Caco-2 (cell line): ENCODE results near the gene CYP46A1. TPM values are rescaled to one million over a fixed set of nuclear protein-coding genes. Genes with fewer than 3 reads are reported as not detected.

Experiments
- BruUV-seq: library from RNA; stranded (reverse); fragments of 400-500 nt; replicated peaks from 2 replicates; lab custom pipeline; 2021; lab: Mats Ljungman, UMichigan
- CTCF ChIA-PET: fragments of 300-600 bp; sonication (Branson Sonifier 250); formaldehyde crosslinking; loops from one replicate; lab custom pipeline; 2022; ENCODE audit warnings: antibody characterized with exemption; lab: Charles Lee
- POLR2A ChIA-PET: fragments of 300-600 bp; sonication (Branson Sonifier 250); formaldehyde crosslinking; loops from one replicate; lab custom pipeline; 2022; ENCODE audit warnings: antibody characterized with exemption; lab: Charles Lee
- DNase-seq, 2 experiments: peaks; one replicate each; pipeline versions ENCODE4 v3.0.0 to v3.0.0-alpha.2; 2020 to 2022
- H3K27me3 ChIP-seq: replicated peaks from 2 replicates; pipeline ENCODE4 v1.6.0; 2011; ENCODE audit warnings: low read length; ENCODE audit not compliant: control insufficient read depth, insufficient read depth
- H3K36me3 ChIP-seq: 2 replicates; pipeline ENCODE4 v1.5.1; 2011; ENCODE audit warnings: low read length; ENCODE audit not compliant: control insufficient read depth, insufficient read depth
- H3K4me1 ChIP-seq: fragments of 250-450 bp; sonication (Bioruptor Pico); 2 replicates; pipeline ENCODE4 v1.5.1; 2020; ENCODE audit warnings: mild to moderate bottlenecking
- H3K4me3 ChIP-seq: 2 replicates; pipeline ENCODE4 v1.5.1; 2011; ENCODE audit warnings: low read depth, mild to moderate bottlenecking, control low read depth, low read length
- H3K9me3 ChIP-seq: fragments of 250-450 bp; sonication (Bioruptor Pico); 2 replicates; pipeline ENCODE4 v1.5.1; 2020; ENCODE audit warnings: mild to moderate bottlenecking, moderate library complexity
- H3K27ac Mint-ChIP-seq: one replicate; pipeline ENCODE4 v1.8.0; 2022; ENCODE audit warnings: mixed read lengths; ENCODE audit not compliant: unreplicated experiment
- H3K27me3 Mint-ChIP-seq: one replicate; pipeline ENCODE4 v1.8.0; 2022; ENCODE audit warnings: mixed read lengths; ENCODE audit not compliant: insufficient read depth, unreplicated experiment
- H3K36me3 Mint-ChIP-seq: one replicate; pipeline ENCODE4 v1.8.0; 2022; ENCODE audit warnings: mild to moderate bottlenecking, mixed read lengths; ENCODE audit not compliant: insufficient read depth, unreplicated experiment
- H3K4me1 Mint-ChIP-seq: one replicate; pipeline ENCODE4 v1.8.0; 2022; ENCODE audit warnings: low read depth, mixed read lengths; ENCODE audit not compliant: unreplicated experiment
- H3K4me3 Mint-ChIP-seq: one replicate; pipeline ENCODE4 v1.8.0; 2022; ENCODE audit warnings: mild to moderate bottlenecking, moderate library complexity, mixed read lengths; ENCODE audit not compliant: unreplicated experiment
- H3K9me3 Mint-ChIP-seq: one replicate; pipeline ENCODE4 v1.8.0; 2022; ENCODE audit warnings: mixed read lengths; ENCODE audit not compliant: unreplicated experiment
- intact Hi-C: fragments of 100-400 bp; cut with micrococcal nuclease; formaldehyde crosslinking; loops from one replicate; pipeline ENCODE4 v1.10.0; 2022; ENCODE audit not compliant: unreplicated experiment
- total RNA-seq: library from RNA; stranded (reverse); gene quantifications from 2 replicates; pipeline ENCODE4 v1.2.3, GENCODE V29; 2022
- TF ChIP-seq, protein P1 (sequence below), 2 experiments: fragments of 200-600 bp in 1 of 2; IDR thresholded peaks; 1 replicate in 1 of 2; 2 replicates in 1 of 2; pipeline versions ENCODE4 v1.5.1 to v1.8.0; 2011 to 2022; ENCODE audit warnings: antibody characterized with exemption in 1 of 2, control low read depth in 1 of 2, inconsistent platforms in 1 of 2, low read depth in 1 of 2, low read length in 1 of 2, mild to moderate bottlenecking in 1 of 2, moderate library complexity in 1 of 2; ENCODE audit not compliant: insufficient read depth in 1 of 2, severe bottlenecking in 1 of 2, unreplicated experiment in 1 of 2

The CYP46A1 gene
- total RNA-seq, 1 experiment from 2014 or later, result 0.09 TPM

DNA sequence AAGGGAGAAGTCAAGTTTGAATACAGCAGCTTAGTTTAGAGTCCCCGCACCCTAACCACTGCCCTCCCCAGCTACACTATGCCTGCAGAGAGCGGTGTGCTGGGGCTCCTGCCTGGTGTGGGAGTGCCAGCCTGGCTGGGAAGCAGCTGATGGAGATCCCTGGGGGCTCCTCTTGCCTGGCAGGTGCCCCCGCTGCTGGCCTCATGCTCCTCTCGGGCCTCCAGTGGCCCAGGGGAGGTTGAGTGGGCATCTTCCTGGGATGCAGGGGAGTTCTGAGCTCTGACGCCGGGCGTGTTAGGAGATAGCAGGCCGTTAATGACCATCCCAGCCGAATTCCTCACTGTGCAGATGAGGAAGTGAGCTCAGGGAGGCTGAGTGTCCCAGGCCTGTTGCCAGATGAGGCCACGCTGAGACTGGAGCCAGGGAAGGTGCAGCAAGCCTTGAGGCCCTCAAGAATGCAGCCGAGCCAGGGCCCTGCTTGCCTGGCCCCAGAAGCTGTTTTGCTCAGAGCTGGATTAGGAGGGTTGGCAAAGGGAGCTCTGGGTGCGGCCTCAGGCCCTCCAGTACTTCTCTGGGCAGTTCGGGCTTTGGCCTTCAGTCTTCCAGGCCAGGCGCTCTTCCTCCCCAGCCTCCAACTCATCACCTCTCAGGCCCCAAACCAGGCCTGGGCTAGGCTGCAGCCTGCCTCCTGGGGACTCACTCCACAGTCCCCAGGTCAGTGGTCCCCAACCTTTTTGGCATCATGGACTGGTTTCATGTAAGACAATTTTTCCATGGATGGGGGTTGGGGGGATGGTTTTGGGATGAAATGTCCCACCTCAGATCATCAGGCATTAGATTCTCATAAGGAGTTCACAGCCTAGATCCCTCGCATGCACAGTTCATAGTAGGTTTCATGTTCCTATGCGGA is 6.6 kb upstream of the CYP46A1 start:
- Mint-ChIP-seq H3K27ac (no peak overlapping the region), H3K4me3 (no peak overlapping the region), H3K27me3 (peaks cover 3% of the 10 kb centered on the region), H3K36me3 (peaks cover 1% of the 10 kb centered on the region), H3K9me3 (no peaks in the 10 kb centered on the region), H3K4me1 (peaks cover 2% of the 10 kb centered on the region)
- intact Hi-C loops, result no loop called here
- POLR2A ChIA-PET, result no interaction called here
- Histone ChIP-seq H3K27me3 (no peaks in the 10 kb centered on the region), H3K9me3 (peaks cover 15% of the 10 kb centered on the region), H3K36me3 (no peaks in the 10 kb centered on the region), H3K4me1 (0 out of 2 replicates have a peak, but pooled peaks cover under 1% of the 10 kb centered on the region), H3K4me3 (no peak overlapping the region)
- DNase-seq, result no peak
- BruUV-seq, result no TSS peak
- TF ChIP-seq, protein P1, sequence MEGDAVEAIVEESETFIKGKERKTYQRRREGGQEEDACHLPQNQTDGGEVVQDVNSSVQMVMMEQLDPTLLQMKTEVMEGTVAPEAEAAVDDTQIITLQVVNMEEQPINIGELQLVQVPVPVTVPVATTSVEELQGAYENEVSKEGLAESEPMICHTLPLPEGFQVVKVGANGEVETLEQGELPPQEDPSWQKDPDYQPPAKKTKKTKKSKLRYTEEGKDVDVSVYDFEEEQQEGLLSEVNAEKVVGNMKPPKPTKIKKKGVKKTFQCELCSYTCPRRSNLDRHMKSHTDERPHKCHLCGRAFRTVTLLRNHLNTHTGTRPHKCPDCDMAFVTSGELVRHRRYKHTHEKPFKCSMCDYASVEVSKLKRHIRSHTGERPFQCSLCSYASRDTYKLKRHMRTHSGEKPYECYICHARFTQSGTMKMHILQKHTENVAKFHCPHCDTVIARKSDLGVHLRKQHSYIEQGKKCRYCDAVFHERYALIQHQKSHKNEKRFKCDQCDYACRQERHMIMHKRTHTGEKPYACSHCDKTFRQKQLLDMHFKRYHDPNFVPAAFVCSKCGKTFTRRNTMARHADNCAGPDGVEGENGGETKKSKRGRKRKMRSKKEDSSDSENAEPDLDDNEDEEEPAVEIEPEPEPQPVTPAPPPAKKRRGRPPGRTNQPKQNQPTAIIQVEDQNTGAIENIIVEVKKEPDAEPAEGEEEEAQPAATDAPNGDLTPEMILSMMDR (IDR thresholded peaks at IDR 0.05; ENCODE audit: insufficient read depth in 1 of 2, low read depth in 1 of 2, low read length in 1 of 2, severe bottlenecking in 1 of 2, unreplicated experiment in 1 of 2), result no peak
- CTCF ChIA-PET, result no interaction called here

DNA sequence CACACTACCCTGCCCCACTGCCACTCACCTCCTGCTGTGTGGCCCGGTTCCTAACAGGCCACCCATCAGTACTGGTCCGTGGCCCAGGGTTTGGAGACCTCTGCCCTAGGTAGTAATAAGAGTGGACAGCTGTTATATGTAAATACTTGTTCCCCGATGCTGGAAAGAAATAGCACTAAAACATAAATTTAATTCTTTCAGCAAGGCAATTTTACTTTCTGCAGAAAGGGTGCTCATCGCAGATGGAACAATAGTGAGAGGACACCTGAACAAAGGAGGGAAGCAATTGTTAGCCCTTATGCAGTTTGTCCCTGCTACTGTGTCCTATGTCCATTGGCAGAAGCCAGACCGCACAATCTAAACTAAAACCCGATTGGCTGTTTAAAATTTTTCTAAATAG is 5.9 kb upstream of the CYP46A1 start:
- no peak overlapping the region for H3K27ac Mint-ChIP-seq
- no peak overlapping the region for H3K4me3 Mint-ChIP-seq
- peaks cover 15% of the 10 kb centered on the region for H3K9me3 ChIP-seq
- H3K27me3 ChIP-seq, result no peaks in the 10 kb centered on the region
- H3K36me3 Mint-ChIP-seq, result peaks cover 6% of the 10 kb centered on the region
- H3K36me3 ChIP-seq, result no peaks in the 10 kb centered on the region
- no TSS peak for BruUV-seq
- CTCF ChIA-PET, result no interaction called here
- H3K9me3 Mint-ChIP-seq, result no peaks in the 10 kb centered on the region
- no peak for DNase-seq
- no peak overlapping the region for H3K4me3 ChIP-seq
- peaks cover 7% of the 10 kb centered on the region for H3K4me1 Mint-ChIP-seq
- H3K27me3 Mint-ChIP-seq, result peaks cover 3% of the 10 kb centered on the region
- intact Hi-C loops, result no loop called here
- H3K4me1 ChIP-seq, result peaks cover 7% of the 10 kb centered on the region; the same call in 1 of the 2 replicates
- TF ChIP-seq, protein P1 (IDR thresholded peaks at IDR 0.05; ENCODE audit: insufficient read depth in 1 of 2, low read depth in 1 of 2, low read length in 1 of 2, severe bottlenecking in 1 of 2, unreplicated experiment in 1 of 2), result no peak
- POLR2A ChIA-PET, result no interaction called here

DNA sequence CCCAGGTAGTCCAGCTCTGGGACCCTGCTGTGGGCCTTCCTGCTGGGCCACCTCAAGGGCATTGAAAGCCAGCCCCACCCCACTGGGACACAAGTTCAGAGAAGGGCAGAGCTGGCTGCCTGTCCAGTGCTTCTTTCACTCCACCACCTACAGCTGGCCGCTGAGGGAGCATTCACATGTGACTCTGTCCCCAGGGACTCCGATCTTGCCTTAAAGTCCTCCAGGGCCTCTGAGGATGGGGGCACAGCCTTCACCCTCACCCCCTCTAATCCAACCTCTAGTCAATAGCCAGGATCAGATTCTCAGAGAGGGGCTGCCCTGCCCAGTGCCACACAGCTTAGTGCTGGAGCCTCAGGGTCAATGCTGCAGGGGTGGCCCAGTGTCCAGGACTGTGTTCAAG is 5.0 kb upstream of the CYP46A1 start:
- intact Hi-C loops, result no loop called here
- CTCF ChIA-PET, result no interaction called here
- no peaks in the 10 kb centered on the region for H3K36me3 ChIP-seq
- Mint-ChIP-seq H3K36me3 (peaks cover 13% of the 10 kb centered on the region), H3K27me3 (peaks cover 3% of the 10 kb centered on the region), H3K4me1 (peaks cover 7% of the 10 kb centered on the region), H3K27ac (no peak overlapping the region), H3K9me3 (no peaks in the 10 kb centered on the region), H3K4me3 (no peak overlapping the region)
- no peak for DNase-seq
- BruUV-seq, result no TSS peak
- POLR2A ChIA-PET, result no interaction called here
- H3K27me3 ChIP-seq, result no peaks in the 10 kb centered on the region
- no peak overlapping the region for H3K4me3 ChIP-seq
- H3K9me3 ChIP-seq, result peaks cover 15% of the 10 kb centered on the region
- TF ChIP-seq, protein P1 (IDR thresholded peaks at IDR 0.05; ENCODE audit: insufficient read depth in 1 of 2, low read depth in 1 of 2, low read length in 1 of 2, severe bottlenecking in 1 of 2, unreplicated experiment in 1 of 2), result no peak
- peaks cover 7% of the 10 kb centered on the region; the same call in 1 of the 2 replicates for H3K4me1 ChIP-seq
